ENCODE data around the gene CREBBP. TPM values are rescaled to one million over a fixed set of nuclear protein-coding genes. Genes with fewer than 3 reads are reported as not detected.

The CREBBP gene
- total RNA-seq, 1 donor from 2014 or later: 37.5 TPM

DNA sequence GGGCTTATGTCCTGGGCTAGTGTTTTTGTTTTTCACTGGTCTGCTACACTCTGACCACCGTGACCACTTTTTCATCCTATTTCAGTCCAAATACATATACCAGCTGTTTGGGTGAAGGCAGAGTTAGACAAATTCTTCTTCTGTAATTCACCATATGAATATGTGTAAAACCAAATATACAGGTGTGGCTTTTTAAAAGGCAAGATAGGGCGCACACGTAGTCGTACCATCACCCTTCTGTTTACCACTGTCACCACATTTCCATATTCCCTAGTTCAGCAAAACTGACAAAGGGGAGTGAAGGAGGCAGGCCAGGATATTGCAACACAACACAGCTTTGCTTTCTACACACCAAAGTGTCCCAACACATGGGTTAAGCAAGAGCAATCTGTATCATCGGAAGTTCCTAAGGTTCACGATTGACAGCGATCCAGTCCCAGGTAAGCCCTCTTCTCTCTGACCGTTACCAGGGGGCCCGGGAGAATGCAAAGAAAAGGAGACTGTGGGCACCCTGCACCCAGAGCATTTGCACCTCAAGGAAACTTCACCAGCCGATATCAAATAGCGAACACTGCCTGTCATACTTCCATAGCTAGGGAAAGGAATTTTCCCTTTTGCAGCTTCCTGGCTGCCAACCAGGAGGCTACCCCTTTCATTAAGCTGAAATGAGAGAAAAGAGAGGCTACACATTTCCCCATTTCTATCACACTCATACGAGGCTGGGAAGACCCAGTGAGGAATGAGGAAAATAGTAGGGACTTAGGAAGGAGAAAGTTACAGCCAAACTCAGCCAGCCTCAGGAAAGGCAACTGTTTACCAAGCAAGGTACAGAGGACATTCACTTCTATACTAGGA, 23.1 kb downstream of the CREBBP start:
- FAIRE-seq (no peak), DNase-seq (ENCODE audit: low spot score in 2 of 2) (no peak)

DNA sequence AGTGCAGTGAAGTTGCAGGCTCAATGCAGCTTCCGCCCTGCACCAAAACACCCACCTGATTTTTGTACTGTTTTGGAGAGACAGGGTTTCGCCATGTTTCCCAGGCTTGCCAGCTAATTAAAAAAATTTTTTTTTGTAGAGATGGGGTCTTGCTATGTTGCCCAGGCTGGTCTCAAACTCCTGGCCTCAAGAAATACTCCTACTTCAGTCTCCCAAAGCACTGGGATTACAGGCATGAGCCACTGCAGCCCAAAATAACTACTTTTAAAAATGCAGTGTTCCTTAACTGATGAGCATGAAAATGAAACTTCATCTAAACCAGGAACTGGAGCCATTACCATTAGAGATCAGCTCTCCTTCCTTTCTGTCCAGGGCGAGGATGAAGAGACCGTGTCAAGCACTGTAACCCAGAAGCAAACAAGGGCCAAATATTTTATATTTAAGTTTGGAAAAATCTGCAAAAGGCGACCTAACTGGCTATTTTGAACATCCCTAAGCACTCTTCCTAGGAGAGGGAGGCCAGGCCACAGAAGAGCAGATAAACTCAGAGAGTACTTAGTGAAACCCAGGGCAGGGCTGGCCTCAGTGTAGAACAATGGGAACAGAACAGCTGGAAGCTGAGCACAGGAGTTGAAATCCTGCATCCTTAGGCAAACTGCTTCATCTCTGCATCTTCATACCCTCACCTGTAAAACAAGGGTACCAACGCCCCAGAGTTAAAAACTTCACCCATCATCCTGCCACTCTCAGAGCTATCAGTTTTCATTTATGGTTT, 24.0 kb downstream of the CREBBP start:
- DNase-seq (ENCODE audit: low spot score in 2 of 2): no peak
- no peak for FAIRE-seq

DNA sequence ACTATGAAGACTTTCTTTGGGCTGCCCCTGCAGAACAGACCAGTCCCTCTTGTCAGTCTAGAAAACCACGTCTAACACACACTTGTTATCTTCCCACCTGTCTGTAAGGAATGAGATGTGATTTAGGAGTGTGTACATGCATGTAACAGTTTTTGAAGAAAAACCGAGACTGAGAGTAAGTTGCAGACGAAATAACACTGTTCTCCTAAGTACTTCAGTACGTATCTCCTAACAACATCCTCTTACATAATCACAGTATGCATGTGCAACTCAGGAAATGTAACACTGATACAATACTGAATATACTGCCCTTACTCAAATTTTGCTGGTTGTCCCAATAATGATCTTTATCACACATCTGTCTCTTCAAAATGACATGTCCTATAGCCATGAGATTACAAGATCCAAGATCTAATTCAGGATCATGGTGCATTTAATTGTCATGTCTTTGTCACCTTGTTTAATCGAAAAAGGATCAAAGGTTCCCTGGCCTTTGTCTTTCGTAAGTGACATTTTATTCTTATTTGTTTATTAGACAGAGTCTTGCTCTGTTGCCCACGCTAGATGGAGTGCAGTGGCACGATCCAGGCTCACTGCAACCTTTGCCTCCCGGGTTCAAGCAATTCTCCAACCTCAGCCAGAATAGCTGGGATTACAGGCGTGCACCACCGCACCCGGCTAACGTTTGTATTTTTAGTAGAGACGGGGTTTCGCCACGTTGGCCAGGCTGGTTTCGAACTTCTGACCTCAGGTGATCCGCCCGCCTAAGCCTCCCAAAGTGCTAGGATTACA, 25.6 kb downstream of the CREBBP start:
- FAIRE-seq (no peak), DNase-seq (ENCODE audit: low spot score in 2 of 2) (no peak)

DNA sequence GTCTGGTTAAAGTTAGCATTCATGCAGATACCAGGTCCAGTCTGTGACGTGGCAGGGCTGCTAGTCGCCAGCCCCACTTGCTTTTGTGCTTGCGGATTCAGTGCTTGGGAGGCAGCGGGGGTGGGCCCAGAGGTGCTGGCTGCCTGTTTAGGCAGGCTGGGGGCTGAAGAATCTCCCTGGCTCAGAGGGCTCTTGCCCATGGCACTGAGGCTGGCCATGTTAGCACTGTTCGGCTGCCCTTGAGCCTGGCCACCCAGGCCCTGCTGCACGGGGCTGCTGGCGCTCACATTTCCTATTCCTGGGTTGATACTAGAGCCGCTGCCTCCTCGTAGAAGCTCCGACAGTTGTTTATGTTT, 30.0 kb downstream of the CREBBP start:
- DNase-seq (ENCODE audit: low spot score in 2 of 2) (no peak), FAIRE-seq (no peak)

DNA sequence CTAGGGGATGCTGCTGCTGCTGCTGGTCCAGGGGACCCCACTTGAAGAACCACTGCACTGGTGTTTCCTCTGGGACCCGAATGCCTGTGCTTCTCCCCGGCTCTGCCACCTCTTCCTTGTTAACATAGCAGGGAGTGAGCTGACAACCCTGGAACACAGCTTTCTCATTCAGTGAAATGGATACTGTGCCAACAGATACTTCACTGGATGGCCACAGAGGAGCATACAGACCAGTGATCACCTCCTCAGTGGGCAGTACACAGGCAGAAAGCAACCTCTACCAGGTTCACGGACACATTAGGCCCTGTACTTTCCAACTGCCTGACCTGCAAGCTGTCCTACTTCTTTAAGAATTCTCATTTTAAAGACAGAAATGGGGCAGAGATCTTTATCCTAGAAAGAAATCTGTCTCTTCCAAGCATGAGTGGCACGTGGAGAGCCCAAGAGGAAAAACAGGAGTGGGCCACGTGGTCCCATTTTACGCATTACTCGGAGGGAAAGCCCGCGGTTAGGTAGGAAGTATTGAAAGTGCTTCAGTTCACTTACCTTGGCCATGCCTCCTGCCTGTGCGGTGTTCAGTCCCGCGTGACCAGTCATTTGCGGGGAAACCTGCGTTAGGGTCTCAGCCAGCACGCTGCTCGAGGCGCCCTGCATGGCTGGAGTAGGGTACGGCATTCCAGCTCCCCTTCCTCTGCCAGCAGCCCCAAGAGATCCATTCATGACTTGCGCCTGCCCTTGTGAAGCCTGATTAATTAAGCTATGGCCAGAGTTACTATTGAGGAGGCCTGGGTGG, 30.6 kb downstream of the CREBBP start:
- FAIRE-seq (no peak), DNase-seq (ENCODE audit: low spot score in 2 of 2) (no peak)

DNA sequence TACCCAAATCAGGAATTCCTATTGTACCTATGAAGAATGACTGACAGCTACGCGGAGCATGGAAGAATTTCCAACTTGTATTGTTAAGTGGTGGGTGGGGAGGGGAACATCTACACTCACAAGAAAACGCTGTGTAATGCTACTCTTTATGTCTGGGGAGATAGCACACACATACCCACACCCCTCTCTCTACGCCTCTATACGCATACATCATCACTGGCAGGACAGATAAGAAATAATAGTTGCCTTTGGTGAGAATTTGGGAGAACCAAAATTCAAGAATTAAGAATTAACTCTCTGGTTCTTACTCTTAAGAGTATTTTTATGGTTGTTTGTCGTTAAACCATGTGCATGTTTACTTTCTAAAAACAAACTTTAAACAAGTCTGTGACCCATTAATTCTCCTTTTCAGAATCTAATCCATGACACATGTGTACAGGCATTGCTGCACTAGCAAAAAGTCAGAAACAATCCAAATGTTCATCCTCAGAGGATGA, 33.9 kb downstream of the CREBBP start:
- FAIRE-seq (no peak), DNase-seq (ENCODE audit: low spot score in 2 of 2) (no peak)

DNA sequence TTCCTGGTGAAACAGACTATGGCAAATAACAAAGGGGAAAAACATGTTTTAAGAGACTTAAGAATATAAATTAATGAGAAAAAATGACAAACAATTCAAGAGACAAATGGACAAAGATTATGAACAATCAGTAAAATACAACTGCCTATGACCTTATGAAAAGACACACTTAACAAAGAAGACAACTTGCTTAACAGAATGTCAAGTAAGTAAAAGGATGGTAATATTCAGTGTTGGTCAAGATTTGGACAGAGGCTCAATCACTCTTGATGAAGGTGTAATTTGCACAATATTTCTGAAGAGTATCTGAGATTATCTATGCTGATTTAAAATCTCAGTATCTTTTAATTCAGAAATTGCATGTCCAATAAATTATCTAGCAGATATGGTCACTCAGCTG, 34.4 kb downstream of the CREBBP start:
- FAIRE-seq: no peak

DNA sequence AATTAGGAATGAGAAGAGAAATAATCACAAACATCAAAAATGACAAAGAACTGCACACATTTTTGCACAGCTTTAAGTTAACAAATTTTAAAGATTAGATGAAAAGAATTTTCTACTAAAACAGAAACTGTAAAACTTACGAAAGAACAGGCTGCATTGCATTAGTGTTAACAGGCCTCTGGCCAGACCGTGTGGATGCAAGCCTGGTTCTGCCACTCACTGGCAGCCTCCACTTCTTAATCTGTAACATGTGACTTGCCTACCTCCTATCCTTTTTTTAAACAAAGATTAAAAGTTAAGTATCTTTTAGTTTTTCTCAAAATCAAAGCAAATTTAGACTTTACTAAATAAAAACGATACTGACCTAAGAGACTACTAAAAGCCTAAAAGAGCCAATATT, 37.5 kb downstream of the CREBBP start:
- DNase-seq (ENCODE audit: low spot score in 2 of 2): no peak

More for the DNA sequence above, 34.4 kb downstream of the CREBBP start:
- DNase-seq (ENCODE audit: low spot score in 2 of 2): no peak

DNA sequence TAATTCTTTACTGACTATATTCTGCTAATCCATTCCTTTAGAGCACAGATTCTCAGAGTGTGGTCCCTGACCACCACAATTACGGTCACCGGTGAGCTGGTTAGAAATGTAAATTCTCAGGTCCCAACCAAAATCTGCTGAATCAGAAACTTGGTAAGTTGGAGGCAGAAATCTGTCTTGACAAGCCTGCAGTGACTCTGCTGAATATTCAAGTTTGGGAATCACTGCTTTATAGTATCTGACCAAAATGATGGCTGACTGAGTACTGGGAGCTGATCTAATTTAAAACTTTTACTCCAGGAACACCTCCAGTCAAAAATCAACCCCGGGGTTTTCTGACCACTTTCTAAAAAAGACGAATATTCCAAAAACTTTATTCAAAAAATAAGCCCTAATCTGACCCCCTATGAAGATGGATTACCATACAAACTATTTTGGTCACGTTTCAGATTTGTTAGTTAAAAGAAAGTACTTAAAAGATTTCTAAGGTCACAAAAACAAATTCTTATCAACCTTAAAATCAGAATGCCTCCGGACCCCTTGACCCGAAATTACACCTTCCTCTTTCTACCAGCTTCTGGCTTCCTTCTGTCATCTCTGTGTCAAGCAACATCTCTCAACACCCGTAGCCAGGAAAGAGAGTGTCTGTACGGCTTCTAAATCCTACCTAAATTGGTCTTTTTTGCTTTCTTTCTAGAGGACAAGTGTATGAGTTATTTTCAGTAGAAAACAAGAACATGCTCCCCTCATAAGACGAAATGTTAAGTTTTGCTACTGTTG, 38.6 kb downstream of the CREBBP start:
- no peak for FAIRE-seq

More for the DNA sequence above, 37.5 kb downstream of the CREBBP start:
- no peak for FAIRE-seq

DNA sequence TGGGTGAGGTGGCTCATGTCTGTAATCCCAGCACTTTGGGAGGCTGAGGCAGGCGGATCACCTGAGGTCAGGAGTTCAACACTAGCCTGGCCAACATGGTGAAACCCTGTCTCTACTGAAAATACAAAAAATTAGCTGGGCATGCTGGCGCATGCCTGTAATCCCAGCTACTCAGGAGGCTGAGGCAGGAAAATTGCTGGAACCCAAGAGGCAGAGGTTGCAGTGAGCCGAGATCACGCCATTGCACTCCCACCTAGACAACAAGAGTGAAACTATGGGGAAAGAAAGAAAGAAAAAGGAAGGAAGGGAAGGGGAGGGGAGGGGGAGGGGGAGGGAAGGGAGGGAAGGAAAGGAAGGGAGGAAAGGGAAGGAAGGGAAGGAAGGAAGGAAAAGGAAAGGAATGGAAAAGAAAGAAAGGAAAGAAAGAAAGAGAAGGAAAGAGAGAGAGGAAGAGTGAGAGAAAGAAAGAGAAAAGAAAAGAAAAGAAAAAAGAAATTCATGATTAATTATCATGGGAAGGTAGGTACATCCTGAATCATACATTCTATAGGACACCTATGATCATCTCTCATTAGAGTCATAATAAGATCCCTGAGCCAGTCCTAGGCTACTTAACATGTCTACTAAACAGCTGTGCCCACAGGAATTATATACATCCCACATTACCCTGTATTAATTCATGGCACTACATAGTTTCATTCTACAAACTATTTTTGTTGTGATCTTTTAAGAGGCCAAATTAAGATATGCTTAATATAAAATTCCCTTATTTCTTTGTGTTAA, 40.9 kb downstream of the CREBBP start:
- no peak for FAIRE-seq
- DNase-seq (ENCODE audit: low spot score in 2 of 2): no peak

More for the DNA sequence above, 38.6 kb downstream of the CREBBP start:
- DNase-seq (ENCODE audit: low spot score in 2 of 2): no peak

DNA sequence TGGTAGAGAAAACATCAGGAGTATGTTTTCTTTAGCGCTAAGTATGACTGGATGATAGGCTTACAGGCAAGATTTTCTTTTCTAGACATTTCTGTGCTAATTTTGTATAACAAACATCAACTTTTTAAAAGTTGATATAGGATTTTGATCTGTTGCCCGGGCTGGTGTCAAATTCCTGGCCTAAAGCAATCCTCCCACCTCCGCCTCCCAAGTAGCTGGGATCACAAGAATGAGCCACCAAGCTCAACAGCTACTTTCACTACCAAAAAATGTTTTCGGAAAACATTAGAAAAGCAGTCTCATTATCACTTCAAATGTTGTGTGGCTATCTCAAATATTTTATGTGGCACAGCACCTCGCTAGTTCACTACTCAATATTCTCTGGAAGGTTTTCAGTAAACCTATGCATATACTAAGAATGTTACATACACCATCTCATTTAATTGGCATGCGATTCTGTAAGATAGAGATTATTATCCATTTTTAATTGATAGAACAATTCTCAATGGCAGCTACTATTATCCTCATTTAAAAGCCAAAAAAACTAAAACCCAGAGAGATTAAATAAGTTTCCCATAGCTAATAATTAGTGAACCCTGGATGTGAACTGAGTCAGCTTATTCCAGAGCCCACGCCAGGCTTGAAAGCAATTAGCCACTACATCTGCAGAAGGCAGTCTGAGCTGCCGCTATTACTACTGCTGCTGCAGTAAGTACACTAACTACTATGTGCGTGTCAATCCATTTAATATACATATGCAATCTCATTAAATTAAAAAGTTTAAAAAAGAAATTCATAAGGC, 41.7 kb downstream of the CREBBP start:
- FAIRE-seq (no peak), DNase-seq (ENCODE audit: low spot score in 2 of 2) (no peak)

DNA sequence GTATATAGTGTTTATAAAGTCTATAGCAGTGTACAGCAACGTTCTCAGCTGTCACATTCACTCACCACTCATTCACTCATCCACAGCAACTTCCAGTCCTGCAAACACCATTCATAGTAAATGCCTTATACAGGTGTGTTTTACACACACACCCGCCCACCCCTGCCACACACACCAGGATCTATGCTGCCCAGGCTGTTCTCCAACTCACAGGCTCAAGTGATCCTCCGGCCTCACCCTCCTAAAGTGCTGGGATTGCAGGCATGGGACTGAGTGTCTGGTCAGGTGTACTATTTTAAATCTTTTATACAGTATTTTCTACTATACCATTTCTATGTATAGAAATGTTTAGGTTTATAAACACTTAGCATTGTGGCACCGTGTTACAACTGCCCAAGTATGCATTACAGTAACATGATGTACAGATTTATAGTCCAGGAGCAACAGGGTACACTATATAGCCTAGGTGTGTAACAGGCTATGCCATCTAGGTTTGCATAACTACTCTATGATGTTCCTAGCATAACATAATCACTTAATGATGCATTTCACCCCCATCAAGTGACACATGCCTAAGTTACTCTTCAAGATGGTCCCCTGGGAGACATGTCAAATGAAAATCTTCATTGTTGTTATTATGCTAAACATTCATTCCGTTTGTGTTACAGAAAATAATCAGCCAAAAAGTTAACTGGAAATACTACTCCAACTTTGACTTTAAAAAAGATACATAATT, 42.5 kb downstream of the CREBBP start:
- FAIRE-seq: no peak

DNA sequence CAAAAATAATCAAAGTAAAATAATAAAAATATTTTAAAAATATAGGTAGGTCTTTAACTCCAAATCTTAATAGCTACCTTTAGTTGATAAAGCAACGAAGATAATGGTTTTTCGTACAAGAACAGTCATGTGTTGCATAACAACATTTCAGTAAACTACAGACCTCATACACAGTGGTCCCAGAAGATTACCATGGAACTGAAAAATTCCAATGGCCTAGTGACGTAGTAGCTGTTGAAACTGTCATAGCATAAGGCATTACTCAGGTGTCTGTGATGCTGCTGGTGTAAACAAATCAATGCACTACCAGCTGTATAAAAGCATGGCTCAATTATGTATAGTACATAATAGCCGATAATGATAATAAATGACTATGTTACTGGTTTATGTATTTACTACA, 43.9 kb downstream of the CREBBP start:
- FAIRE-seq: no peak
- no peak for DNase-seq (ENCODE audit: low spot score in 2 of 2)

More for the DNA sequence above, 42.5 kb downstream of the CREBBP start:
- no peak for DNase-seq (ENCODE audit: low spot score in 2 of 2)

DNA sequence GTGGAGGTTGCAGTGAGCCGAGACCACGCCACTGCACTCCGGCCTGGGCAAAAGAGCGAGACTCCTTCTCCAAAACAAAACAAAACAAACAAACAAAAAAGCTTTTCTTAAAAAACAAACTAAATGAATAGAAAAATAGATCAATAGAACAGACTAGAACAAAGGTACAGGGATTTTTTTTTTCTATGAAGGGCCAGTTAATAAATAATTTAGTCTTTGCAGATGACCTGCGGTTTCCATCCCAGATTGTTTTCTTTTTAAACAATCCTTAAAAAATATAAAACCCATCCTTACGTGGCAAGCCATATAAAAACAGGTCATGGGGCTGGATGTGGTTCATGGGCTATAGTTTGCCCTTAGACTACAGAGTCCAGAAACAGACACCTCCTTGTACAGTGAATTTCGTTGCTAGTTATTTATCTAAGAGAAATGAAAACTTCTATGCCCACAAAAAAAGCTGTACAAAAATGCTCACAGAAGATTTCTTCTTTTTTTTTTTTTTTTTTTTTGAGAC, 45.4 kb downstream of the CREBBP start:
- DNase-seq (ENCODE audit: low spot score in 2 of 2) (no peak), FAIRE-seq (no peak)

DNA sequence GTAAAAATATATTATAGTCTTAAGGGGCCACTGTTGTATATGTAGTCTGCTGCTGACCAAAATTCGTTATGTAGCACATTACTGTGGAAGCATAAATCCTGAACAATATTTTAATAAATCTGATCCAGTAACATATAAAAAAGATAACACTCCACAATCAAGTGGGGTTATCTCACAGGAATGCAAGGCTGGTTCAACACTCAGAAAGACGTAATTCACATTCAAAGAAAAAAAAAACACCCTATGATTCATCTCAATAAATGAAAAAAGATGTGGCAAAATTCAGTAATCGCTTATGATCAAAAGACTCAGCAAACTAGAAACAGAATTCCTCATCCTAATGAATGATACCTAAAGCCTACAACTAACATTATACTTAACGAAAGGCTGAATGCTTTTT, 47.8 kb downstream of the CREBBP start:
- FAIRE-seq (no peak), DNase-seq (ENCODE audit: low spot score in 2 of 2) (no peak)

DNA sequence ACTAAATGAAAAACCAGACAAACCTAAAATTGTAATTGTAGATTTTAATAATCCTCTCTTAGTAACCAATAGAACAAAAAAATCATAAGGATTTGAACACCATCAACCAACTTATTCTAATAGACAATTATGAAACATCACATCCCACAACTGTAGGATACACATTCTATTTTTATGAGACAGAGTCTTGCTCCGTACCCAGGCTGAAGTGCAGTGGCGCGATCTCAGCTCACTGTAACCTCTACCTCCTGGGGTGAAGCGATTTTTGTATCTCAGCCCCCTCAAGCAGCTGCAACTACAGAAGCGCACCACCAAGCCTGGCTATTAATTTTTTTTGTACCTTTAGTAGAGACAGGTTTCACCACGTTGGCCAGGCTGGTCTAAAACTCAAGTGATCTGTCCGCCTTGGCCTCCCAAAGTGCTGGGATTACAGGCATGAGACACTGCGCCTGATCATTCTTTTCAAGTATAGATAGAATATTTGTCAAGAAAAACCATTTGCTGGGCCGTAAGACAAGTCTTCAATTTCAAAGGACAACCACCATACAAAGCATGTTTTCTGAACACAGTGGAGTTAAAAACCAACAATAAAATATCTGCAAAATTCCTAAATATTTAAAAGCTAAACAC, 49.8 kb downstream of the CREBBP start:
- FAIRE-seq (no peak), DNase-seq (ENCODE audit: low spot score in 2 of 2) (no peak)
